Cerebellar cortex (tissue), 1 donor: Measurements from ENCODE around the gene ADCY6.
A peak's percentile ranks its signal among the peaks of the same experiment; 100 is the strongest.

ENCODE experiments used
- DNase-seq: peaks from one replicate; pipeline ENCODE4 v3.0.0-alpha.2; 2015; ENCODE audit warnings: low spot score

ADCY6 gene

GRCh38 chr12:48788854-48789775 is at the start of gene ADCY6:
Gene ADCY6, minus strand, starts transcription at chr12:48789089. Its CDS starts 5,655 bp downstream, at chr12:48783434.
- peak; percentile 81 for DNase-seq

DNA sequence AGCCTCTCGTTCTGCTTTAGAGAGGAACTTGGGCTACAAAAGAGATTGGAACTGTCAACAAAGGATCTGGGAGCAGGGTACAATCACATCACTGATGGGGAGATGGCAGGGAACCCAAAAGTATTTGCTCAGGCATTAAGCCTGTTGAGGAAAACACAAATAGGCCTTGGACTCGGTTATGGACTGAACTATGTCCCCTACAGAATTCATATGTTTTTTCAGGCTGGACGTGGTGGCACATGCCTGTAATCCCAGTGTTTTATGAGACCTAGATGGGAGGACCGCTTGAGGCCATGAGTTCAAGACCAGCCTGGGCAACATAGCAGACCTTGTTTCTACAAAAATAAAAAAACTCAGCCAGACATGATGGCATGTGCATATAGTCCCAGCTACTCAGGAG is 49.2 kb upstream of the ADCY6 start:
- DNase-seq, result no peak

GRCh38 chr12:48832321-48833060 is 43.6 kb upstream of the ADCY6 start:
- DNase-seq, result no peak

DNA sequence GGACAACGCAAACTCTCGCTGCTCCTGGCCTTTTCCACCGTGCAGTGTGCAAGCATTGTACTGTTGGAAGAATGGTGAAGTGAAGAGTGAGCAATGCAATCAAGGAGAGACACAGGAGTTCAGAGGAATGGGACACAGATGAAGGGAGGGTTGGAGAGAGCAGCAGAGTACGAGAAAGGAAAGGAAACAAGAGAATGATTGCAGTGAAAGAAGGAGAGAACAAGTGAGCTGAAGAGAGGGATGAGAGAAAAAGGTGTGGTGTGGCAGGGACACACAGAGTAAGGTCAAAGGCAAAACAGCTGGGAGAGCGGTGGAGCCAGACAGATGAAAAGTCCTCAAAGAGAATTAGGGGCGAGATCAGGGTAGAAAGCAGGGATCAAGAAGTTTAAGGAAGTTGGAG is 42.4 kb upstream of the ADCY6 start:
- no peak for DNase-seq

DNA sequence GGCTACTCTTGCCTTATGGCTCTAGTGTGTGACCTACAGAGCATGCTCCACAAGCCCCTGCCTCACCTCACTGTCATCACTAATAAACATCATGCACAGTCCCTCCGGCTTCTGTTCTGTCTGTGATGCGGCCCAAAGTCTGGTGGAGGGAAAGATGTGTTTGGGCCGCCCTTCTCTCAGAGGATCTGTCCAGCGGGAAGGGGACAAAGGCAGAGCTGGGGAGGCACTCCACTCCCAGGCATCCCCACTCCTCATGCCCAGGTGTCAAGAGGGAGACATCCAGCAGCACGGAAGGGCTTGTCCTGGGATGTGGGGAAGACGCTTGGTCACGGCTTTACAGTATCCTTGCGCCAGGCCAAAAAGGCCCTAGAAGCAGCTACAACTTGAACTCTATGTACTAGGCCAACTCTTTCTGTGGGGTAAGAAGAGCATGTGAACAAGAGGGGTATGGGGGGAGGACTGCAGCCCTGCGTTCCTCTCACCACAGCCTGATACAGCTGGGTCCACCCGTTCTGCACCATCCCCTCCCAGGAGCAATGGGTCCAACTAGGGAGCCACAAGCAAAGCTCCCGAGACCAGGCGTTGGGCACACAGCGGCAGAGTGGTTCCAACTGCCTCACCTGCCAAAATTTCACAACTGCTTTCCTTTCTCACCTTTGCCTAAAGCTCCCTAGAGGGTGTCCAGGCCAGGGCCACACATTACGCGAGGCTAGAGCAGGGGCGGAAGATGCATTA is 40.1 kb upstream of the ADCY6 start:
- no peak for DNase-seq

GRCh38 chr12:48828293-48828692 is 39.4 kb upstream of the ADCY6 start:
- peak; percentile 55 for DNase-seq

- peak; percentile 20 for DNase-seq
Observed at GRCh38 chr12:48827513-48828096, 38.7 kb upstream of the ADCY6 start.

DNA sequence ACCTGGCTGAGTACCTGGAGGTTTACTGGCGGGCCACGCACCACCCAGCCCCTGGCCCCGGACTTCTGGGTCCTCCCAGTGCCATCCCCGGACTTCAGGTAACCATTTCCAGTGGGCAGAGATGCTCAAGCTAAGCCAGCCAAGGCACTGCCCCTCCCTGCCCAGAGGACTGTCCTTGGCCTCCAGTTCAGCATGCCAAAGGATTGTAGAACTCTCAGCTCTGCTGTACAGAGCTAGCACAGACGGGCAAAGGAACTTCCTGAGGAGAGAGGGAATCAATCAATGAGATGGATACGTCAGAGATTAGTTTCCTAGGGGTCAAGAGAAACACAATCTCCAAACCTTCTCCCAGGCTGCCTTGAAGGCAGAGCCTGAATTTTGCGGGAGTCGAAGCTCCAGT is 38.1 kb upstream of the ADCY6 start:
- DNase-seq, result no peak

DNA sequence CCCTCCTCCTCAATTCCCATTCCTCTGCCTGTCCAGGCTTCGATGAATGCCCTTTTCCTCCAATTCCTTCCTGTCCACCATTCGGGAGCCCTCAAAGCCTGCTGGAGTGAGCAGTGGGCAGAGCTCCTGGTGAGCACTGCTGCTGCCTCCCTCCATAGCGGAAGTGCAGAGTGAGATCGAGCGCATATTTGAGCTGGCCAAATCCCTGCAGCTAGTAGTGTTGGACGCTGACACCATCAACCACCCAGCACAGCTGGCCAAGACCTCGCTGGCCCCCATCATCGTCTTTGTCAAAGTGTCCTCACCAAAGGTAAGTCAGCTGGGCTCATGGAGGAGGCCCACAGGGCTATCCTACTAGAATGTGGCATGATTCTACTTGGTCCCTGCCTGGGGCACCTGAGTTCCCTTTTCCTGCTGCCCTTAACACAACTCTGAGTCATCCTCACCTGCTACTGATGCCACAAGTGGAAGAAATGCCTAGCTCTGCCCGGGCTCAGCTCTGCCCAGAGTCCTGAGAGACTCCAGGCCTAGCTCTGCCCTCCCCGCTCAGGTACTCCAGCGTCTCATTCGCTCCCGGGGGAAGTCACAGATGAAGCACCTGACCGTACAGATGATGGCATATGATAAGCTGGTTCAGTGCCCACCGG is 37.4 kb upstream of the ADCY6 start:
- DNase-seq, result no peak

GRCh38 chr12:48824905-48825304 is 36.0 kb upstream of the ADCY6 start:
- DNase-seq, result no peak

DNA sequence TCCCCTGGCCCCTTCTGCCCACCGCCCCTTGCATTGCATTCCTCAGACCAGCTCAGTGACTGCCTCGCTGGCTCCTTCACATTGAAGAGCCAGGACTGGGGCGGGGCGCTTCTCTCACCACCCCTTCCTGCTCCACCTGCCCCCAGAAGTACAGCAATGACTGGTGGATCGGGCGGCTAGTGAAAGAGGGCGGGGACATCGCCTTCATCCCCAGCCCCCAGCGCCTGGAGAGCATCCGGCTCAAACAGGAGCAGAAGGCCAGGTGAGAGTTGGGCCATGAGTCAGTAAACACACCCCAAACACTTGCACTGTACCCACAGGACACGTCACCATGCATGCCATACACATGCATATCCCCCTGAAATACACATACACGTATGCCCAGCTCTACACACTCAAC is 35.2 kb upstream of the ADCY6 start:
- DNase-seq, result no peak

GRCh38 chr12:48823281-48823680 is 34.4 kb upstream of the ADCY6 start:
- DNase-seq, result no peak

DNA sequence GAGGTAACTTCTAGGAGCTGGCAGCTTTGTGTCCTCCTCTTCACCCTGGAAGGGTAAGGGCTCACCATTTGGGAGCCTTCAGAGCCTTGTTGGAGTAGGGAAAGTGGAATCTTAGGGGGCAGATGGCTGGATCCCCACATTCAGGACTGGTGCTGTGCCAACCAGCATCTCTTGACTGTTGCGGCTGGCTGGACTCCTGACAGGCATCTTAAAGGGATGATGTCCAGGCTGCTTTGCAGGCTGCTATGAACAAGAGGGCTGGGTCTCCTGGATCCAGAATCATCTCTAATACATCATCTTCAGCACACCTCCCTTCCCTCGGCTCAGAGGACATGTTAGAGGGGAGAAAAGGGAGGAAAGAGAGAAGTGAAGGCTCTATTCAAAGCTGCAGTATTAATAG is 33.8 kb upstream of the ADCY6 start:
- DNase-seq, result peak; percentile 25

GRCh38 chr12:48822139-48822538 is 33.2 kb upstream of the ADCY6 start:
- DNase-seq, result no peak

DNA sequence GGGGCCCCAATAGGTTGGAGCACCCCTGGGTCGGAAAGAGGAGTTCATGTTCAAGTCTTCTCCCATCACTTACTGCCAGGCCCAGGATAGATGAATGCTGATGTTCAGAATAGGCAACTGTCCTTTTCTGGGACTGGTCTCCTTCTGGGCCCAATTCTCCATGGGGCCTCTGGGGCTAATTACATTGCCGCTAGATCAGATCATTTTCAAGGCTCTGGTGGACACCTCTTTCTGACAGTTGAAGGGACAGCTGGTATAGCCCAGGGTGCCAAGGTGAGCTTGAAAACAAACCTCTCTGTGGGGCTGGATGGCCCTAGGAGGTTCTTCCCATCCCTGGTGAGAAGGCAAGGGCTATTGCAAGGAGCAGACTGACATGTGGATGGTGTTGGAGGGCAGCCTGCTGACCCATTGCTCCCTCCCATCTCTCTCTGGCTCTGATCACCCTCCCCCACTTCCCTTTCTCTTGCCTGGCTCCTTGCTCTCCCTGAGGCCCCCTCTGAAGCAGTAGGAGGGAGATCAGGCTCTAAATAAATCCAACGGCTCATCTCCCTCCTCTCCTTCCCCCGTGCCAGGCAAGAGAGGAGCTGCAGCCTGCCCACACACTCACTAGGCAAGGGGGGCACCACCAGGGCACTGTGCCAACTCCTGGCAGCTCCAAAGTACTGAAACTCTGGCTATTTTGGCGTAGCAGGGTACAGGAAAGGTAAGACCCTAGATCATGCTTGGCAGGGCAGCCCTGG is 31.3 kb upstream of the ADCY6 start:
- peak; percentile 44 for DNase-seq

GRCh38 chr12:48818831-48819590 is 30.1 kb upstream of the ADCY6 start:
- DNase-seq, result peak; percentile 41

DNA sequence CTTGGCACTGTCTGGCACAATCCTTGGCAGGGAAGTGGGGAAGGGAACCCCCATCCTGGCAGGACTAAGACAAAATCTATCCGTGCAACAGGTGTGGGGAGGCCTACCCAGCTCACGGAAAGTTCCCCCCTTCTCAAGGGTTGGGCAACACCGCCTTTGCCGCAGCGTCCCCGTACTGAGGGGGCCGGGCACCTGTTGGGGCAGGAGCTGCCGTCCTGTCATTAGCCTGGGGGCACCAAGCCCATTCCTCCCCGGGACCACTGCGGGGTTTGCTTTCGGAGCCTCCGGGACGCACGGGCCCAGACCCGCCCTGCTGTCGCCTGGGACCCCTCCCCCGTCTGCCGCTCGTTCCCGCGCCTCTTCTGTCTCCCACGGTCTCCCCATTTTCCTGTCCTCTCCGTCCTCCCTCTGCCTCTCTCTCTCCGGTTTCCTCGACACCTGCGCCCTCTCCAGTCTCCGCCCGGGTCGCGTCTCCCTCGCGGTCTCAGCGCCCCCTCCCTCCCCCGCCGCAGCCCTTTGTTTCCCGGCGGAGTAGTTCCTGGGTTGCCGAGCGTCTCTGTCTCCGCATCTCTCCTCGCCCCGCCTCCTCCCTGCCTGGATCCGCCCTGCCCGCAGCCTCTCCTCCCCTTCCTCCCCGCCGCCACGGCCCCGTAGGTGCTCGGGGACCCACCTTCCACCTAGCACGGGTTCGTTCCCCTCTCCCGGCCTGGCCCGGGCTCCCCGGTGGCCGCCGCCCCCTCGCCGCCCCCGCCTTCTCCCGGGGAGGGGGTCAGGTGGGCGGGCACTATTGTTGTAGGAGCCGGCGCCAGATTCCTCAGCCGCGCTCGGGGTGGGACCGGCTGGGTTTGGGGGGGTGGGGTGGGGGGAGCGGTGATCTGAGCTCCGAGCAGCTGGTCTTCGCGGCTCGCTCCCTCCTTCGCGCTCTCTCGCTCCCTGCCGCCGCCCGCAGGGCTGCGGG is 29.3 kb upstream of the ADCY6 start, which contains the start of gene CACNB3:
Gene CACNB3 (plus strand): TSS at position 624 of the 958 bp plus-strand sequence. CDS start 434 bp downstream, outside the sequence.
- peak; percentile 69 for DNase-seq

DNA sequence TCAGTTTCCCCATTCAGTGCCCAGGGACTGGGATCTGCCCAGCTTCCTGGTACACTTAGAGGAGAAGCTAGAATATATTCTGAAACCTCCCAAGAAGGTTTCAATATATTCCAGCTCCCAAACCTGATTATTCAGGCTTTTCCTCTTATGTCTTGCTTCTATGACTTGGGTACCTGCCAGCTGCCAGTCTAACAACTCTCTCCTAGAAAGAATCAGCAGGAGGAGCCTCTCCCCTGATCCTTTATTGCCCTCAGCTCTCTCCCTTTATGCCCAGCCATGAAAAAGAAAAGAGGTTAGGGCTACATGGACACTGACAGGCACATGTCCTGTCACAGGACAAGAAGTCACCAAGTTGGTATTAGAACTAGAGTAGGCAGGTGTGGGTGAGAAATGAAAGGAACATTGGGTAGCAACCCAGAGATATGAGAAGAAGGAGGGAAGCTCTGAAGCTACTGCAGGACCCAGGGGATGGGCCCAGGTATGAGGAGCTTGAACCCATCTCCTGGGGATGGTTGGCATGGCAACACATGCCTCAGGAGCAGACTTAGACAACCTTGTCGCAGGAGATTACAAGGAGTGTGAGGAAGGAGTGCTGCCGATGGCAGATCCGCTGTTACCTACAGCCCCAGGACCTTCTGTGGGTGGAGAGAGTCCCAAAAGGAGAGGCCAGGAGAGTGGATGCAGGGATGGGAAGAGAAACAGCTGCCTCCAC is 27.4 kb upstream of the ADCY6 start:
- DNase-seq, result peak; percentile 28
